HS-5 (cell line): ENCODE results near the gene IFT52.

ENCODE experiments used
- DNase-seq: peaks from one replicate; pipeline ENCODE4 v3.0.0-alpha.2; 2012; ENCODE audit warnings: low read depth

IFT52 gene

GRCh38 chr20:43590392-43591303 is at the start of gene IFT52:
TSS of gene IFT52 (plus strand) at chr20:43590937. CDS start at chr20:43594699, 3,762 bp downstream.
- peak; percentile 86 for DNase-seq

- peak; percentile 46 for DNase-seq
Observed at GRCh38 chr20:43541214-43541613, 49.5 kb upstream of the IFT52 start.

- no peak for DNase-seq
Observed at GRCh38 chr20:43542161-43542560, 48.6 kb upstream of the IFT52 start.

GRCh38 chr20:43542674-43543073 is 48.1 kb upstream of the IFT52 start:
- no peak for DNase-seq

GRCh38 chr20:43543138-43543537 is 47.6 kb upstream of the IFT52 start:
- no peak for DNase-seq

GRCh38 chr20:43544501-43544900 is 46.2 kb upstream of the IFT52 start:
- DNase-seq = no peak

- no peak for DNase-seq
Observed at GRCh38 chr20:43545837-43546578, 44.7 kb upstream of the IFT52 start.

GRCh38 chr20:43548273-43548880 is 42.4 kb upstream of the IFT52 start:
- DNase-seq = no peak

- no peak for DNase-seq
Observed at GRCh38 chr20:43549416-43550065, 41.2 kb upstream of the IFT52 start.

GRCh38 chr20:43550456-43550855 is 40.3 kb upstream of the IFT52 start:
- no peak for DNase-seq

GRCh38 chr20:43554369-43554768 is 36.4 kb upstream of the IFT52 start:
- no peak for DNase-seq

GRCh38 chr20:43558412-43559146 is 32.2 kb upstream of the IFT52 start, which contains the start of gene SGK2:
TSS of gene SGK2 (plus strand) at chr20:43559027. CDS start at chr20:43566496, 7,469 bp downstream.
- no peak for DNase-seq

GRCh38 chr20:43559147-43559987 is 31.4 kb upstream of the IFT52 start:
- no peak for DNase-seq

GRCh38 chr20:43560974-43561373 is 29.8 kb upstream of the IFT52 start:
- no peak for DNase-seq

- no peak for DNase-seq
Observed at GRCh38 chr20:43563429-43563828, 27.3 kb upstream of the IFT52 start.

- DNase-seq = no peak
Observed at GRCh38 chr20:43563991-43564390, 26.7 kb upstream of the IFT52 start.

GRCh38 chr20:43564455-43564854 is 26.3 kb upstream of the IFT52 start:
- no peak for DNase-seq

- no peak for DNase-seq
Observed at GRCh38 chr20:43564993-43565757, 25.6 kb upstream of the IFT52 start.

GRCh38 chr20:43565758-43566104 is 25.0 kb upstream of the IFT52 start:
- DNase-seq = no peak

GRCh38 chr20:43567477-43567876 is 23.3 kb upstream of the IFT52 start:
- no peak for DNase-seq
